GM21723 (cell line): ENCODE data around the gene CSH2.
A peak's percentile ranks its signal among the peaks of the same experiment; 100 is the strongest.

Experiments
- ATAC-seq: cut with Tn5 transposase; IDR thresholded peaks from one replicate; pipeline ENCODE4 v1.9.1; 2021; ENCODE audit warnings: mild to moderate bottlenecking, moderate library complexity; ENCODE audit not compliant: unreplicated experiment

The CSH2 gene

GRCh38 chr17:63835167-63835720 is 38.2 kb downstream of the CSH2 start:
- no peak for ATAC-seq

DNA sequence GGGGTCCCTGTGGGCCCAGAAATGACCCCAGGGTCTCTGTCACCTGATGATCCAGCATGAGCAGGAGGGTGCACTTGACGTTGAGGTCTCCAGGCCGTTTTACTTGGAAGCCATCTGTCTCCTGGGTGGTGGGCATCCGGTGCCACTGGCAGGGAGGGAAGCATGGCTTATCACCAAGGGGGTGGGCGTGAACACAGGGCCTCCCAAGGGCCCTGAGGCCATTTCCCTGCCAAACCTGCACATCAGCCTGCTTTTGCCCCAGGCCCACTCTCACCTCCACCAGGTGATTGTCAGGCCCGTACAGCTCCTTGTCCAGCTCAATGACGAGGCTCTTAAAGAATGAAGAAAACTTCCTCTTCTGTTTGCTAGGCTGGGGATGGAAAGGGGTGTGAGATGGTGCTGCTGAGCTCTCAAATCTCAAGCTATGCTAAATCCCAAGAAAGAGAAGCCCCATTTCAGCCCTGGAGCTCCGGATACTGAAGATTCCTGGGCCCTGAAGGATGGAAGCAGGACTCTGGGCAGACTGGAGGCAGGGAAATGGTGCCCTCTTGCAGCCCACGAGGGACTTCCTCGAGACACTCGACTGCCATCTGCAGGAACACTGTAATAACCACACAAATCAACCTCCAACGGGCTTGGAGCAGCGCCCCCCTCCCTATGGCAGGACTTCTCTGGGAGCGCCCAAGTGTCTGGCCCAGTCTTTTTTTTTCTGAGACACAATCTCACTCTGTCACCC is 38.9 kb downstream of the CSH2 start:
- no peak for ATAC-seq

DNA sequence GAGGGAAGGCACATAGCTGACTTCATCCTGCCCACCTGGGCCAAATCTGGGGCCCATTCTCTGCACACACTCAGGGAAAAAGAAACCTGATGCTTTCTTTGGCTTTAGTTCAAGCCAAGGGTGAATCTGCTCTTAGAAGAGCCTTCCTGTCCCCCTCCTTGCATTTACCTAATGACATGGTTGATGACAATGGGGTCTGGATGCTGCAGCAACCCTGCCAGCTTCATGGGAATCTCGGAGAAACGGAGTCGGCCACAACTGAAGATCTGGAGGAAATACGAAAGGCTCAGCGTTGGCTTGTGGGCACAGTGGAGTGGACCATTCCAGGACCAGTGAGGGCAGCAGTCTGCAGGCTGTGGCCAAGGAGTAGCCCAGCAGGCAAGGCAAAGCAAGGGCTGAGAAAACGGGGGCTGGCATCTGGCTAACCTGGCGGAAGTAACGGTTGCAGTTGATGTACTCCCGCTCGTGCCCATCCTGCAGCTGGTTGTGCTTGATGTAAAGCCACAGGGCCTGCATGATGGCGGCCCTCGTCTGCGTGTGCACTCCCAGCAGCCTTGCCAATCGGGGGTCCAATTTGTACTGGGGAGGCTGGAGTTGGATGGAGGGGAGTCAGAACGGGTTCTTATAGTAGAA is 39.6 kb downstream of the CSH2 start:
- no peak for ATAC-seq

GRCh38 chr17:63833026-63833740 is 40.3 kb downstream of the CSH2 start:
- ATAC-seq: no peak

DNA sequence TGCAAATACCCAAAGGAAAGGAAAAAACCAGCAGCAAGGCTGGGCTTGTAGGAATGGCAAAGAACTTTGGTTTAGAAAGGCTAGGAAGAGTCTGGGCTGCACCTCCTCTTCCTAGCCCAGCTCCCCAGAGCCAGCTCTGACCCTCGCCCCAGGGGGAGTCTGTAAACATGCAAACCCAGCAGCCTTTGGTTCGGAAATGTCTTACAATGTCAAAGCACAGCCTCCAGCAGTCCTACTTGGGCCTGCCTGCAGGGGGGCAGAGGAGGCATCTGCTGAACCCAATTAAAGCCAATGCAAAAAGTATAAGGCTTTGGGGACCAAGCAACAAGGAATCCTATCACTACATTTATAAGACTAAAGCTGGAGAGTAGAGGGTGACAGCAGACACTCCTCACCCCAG is 41.0 kb downstream of the CSH2 start:
- no peak for ATAC-seq

DNA sequence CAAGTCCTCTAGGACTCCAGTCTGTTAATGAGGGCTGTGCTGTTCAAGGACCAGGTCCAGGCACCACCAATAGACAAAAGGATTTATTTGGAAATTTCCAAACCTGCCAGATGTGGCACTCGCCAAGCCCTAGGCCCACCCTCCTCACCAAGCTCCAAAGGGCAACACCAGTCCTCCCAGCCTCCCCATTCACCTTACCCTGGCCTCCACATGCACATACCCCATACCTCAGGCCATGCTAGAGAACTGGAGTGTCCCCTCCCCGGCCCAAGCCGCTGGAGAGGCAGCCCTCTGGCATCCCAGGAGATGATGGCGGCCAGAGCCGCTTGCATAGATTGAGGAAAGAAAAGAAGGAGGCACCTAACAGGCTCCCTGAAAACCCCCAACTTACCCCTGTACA is 41.5 kb downstream of the CSH2 start:
- ATAC-seq: no peak

GRCh38 chr17:63831505-63831904 is 42.0 kb downstream of the CSH2 start:
- ATAC-seq: no peak

DNA sequence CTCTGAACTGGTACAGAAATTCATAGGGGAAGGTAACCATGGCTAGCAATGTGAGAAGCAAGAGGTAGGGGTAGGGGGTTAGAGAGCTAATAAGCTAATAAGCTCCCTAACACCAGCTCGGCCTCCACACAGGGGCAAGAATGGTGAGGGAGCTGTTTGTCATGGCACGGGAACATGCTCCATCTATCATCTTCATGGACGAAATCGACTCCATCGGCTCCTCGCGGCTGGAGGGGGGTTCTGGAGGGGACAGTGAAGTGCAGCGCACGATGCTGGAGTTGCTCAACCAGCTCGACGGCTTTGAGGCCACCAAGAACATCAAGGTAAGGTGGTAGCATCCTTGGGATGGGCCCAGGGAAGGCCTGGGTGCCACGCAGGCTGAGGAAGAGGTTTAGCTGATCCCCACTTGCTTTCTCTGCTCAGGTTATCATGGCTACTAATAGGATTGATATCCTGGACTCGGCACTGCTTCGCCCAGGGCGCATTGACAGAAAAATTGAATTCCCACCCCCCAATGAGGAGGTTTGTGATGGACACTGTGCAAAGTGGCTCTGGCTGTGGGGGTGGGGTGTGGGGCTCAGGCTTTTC is 42.5 kb downstream of the CSH2 start:
- no peak for ATAC-seq

DNA sequence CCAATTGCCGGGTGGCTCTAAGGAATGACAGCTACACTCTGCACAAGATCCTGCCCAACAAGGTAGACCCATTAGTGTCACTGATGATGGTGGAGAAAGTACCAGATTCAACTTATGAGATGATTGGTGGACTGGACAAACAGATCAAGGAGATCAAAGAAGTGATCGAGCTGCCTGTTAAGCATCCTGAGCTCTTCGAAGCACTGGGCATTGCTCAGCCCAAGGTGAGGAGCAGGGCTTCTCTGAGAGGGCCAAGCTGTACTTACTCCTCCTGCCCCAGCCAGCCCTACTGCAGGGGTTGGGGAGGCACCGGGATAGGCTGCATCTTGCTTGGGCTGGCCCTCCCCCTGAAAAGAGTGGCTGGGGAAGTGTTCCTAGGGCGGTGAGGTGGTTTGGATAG is 43.2 kb downstream of the CSH2 start:
- no peak for ATAC-seq

DNA sequence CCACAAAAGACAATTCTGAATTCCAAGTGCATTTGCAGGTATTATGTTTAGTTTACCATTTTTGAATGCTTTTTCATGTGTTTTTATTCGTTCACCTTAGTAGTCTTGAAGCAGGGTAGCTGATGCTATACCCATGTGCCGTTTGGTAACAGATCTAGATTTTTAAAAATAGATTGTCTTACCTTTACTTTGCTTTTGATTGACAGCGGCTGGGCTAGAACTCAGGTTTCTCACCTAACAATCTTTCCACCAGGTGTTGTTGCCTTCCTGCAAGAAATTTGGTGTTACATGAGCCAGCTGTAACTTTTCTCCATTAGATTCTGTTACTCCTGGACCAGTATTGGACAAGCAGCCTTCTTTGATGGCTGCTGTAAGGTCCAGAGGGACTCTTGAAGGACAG is 44.5 kb downstream of the CSH2 start:
- ATAC-seq: no peak

- no peak for ATAC-seq
Measured at GRCh38 chr17:63827801-63828221, 45.7 kb downstream of the CSH2 start.

GRCh38 chr17:63827002-63827800 is 46.3 kb downstream of the CSH2 start, which contains the start of the genes FTSJ3 and PSMC5:
Gene FTSJ3 (minus strand): TSS chr17:63827663. CDS start chr17:63826902, 761 bp downstream.
Gene PSMC5 (plus strand): TSS chr17:63827431. CDS start chr17:63827491, 60 bp downstream.
- ATAC-seq: peak; percentile 91

DNA sequence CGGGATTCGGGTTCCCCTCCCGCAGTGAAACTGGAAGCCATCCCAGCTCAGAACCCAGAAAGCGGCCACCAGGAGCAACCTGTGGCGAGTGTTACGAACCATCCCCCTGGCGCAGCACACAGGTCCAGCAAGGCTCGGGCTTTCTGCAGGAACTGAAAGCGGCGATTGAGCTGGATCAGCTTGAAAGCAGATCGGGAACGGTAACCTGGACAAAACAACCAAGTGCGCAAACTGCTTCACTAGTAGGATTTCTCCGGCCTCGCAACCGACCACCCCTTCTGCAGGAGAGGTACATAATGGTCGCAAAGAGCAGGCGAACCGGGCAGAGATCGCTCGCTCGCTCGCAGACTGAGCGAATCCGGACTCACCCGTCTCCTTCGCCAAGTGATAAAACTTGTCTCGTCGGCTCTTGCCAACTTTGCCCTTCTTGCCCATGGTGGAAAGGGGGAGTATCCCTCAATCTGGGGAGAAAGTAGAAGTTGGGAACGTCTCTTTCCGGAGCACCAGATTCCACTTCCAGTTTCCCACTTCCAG is 46.9 kb downstream of the CSH2 start:
- no peak for ATAC-seq

DNA sequence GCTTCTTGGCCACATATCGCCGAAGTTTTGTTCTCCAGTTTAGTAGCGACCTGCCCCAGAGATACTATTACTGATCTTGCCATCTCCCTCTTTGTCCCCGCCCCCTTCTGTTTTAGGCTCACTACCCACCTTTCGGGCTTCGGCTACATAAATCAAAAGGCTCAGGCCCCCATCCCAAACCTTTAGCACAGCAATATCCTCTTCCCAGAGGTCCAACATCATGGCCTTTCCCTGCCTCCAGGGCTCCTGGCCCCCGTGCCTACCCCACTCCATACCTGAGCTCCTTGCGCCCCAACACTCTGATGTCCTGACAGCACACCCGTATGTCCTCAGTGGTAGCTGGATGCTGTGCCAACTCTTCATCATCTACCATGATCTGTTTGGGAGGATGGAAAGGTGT is 49.1 kb downstream of the CSH2 start:
- ATAC-seq: no peak

- ATAC-seq: no peak
Measured at GRCh38 chr17:63823659-63824331, 49.7 kb downstream of the CSH2 start.

DNA sequence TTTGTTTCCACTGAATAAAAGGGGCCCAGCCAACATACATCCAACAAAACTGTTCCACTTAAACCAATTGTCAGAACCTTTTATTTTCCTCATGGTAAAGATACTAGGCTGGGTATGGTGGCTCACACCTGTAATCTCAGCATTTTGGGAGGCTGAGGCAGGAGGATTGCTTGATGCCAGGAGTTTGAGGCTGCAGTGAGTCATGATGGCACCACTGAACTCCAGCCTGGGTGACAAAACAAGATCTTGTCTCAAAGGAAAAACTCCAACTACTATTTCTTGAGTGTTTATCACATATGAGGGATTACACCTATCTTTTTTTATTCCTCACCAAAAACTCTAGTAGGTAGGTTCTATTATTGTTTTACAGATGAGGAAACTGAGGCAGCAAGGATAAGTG is 50.9 kb downstream of the CSH2 start:
- no peak for ATAC-seq
